CD4-positive, CD25-positive, alpha-beta regulatory T cell (primary cell): ENCODE results near the gene TESMIN. TPM values are rescaled to one million over a fixed set of nuclear protein-coding genes. Genes with fewer than 3 reads are reported as not detected.

Experiments
- ATAC-seq, 2 donors: fragments of 150-1000 bp; cut with Tn5 transposase; one replicate each; pipeline ENCODE4 v1.10.0; 2021; ENCODE audit warnings: low read depth in 2 of 2, moderate number of reproducible peaks in 2 of 2, moderate library complexity in 1 of 2
- DNase-seq, 3 donors: peaks; one replicate each; pipeline versions ENCODE4 v3.0.0 to v3.0.0-alpha.2; 2012 to 2022; ENCODE audit warnings: mixed read lengths in 1 of 3
- H3K27ac ChIP-seq: one replicate; pipeline ENCODE4 v1.7.0; 2013; ENCODE audit warnings: mild to moderate bottlenecking, low read length; ENCODE audit not compliant: insufficient read depth, poor library complexity, severe bottlenecking
- H3K27me3 ChIP-seq: one replicate; pipeline ENCODE4 v1.7.0; 2013; ENCODE audit warnings: low read length; ENCODE audit not compliant: control insufficient read depth, insufficient read depth
- H3K36me3 ChIP-seq: one replicate; pipeline ENCODE4 v1.7.0; 2013; ENCODE audit warnings: mild to moderate bottlenecking, low read length, moderate library complexity; ENCODE audit not compliant: control insufficient read depth, insufficient read depth
- H3K4me1 ChIP-seq: 2 replicates; pipeline ENCODE4 v1.7.0; 2013; ENCODE audit warnings: mild to moderate bottlenecking, low read length; ENCODE audit not compliant: insufficient read depth, control insufficient read depth, poor library complexity, severe bottlenecking
- H3K4me3 ChIP-seq: one replicate; pipeline ENCODE4 v1.7.0; 2013; ENCODE audit warnings: low read depth, mild to moderate bottlenecking, low read length, moderate library complexity
- H3K9me3 ChIP-seq, 2 experiments: 1 replicate in 1 of 2; 2 replicates in 1 of 2; pipeline ENCODE4 v1.7.0; 2013; ENCODE audit warnings: low read length in 2 of 2, mild to moderate bottlenecking in 1 of 2, moderate library complexity in 1 of 2; ENCODE audit not compliant: control insufficient read depth in 2 of 2
- H3K27ac Mint-ChIP-seq, 3 donors: one replicate each; pipeline ENCODE4 v1.8.0; 2020 to 2022; ENCODE audit warnings: mild to moderate bottlenecking in 3 of 3, mixed read lengths in 3 of 3, moderate library complexity in 2 of 3
- H3K27me3 Mint-ChIP-seq: one replicate; pipeline ENCODE4 v1.8.0; 2022; ENCODE audit warnings: mild to moderate bottlenecking, mixed read lengths
- H3K36me3 Mint-ChIP-seq: one replicate; pipeline ENCODE4 v1.8.0; 2020; ENCODE audit warnings: mixed read lengths
- H3K4me1 Mint-ChIP-seq, 4 donors: one replicate each; pipeline ENCODE4 v1.8.0; 2020 to 2022; ENCODE audit warnings: mixed read lengths in 4 of 4, mild to moderate bottlenecking in 1 of 4
- H3K4me3 Mint-ChIP-seq, 4 donors: one replicate each; pipeline ENCODE4 v1.8.0; 2020 to 2022; ENCODE audit warnings: mild to moderate bottlenecking in 4 of 4, mixed read lengths in 4 of 4, moderate library complexity in 3 of 4
- H3K9me3 Mint-ChIP-seq, 7 donors: one replicate each; pipeline ENCODE4 v1.8.0; 2020 to 2022; ENCODE audit warnings: mixed read lengths in 7 of 7, mild to moderate bottlenecking in 3 of 7, moderate library complexity in 2 of 7
- polyA plus RNA-seq, 4 donors: library from polyadenylated mRNA; unstranded; fragments of 300-500 nt; fragmentation: Illumina TruSeq; gene quantifications; one replicate each; pipeline ENCODE4 v1.2.3, GENCODE V29; 2021
- total RNA-seq: library from RNA; stranded (reverse); gene quantifications from one replicate; pipeline ENCODE4 v1.2.3, GENCODE V29; 2022

The TESMIN gene
- total and polyA plus RNA-seq, 5 donors from 2014 or later, result 3.0 to 8.0 (median 5.3) TPM

DNA sequence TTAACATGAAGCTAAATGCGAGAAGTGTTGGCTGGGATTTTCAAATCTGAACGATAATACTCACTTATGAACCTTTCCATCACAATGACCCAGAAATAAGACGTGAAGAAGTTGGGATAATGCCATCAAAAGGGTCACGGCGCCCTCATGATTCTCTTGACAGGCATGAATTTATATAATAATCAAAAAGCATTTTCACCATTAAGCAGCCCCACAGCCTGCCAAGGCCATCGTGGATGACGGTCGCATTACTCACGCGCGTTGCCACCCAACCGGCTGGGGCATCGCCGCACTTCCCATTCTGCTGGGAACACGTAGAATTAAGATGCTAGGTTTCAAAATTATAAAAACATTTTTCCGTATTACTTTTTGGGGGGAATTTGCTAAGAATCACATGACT, 85.9 kb downstream of the TESMIN start:
- H3K4me3 Mint-ChIP-seq, result no peak overlapping the region
- Histone ChIP-seq H3K4me3 (no peak overlapping the region), H3K36me3 (no peaks in the 10 kb centered on the region), H3K4me1 (no peaks in the 10 kb centered on the region), H3K27ac (no peak overlapping the region), H3K27me3 (no peaks in the 10 kb centered on the region), H3K9me3 (no peaks in the 10 kb centered on the region)
- H3K27me3 Mint-ChIP-seq, result no peaks in the 10 kb centered on the region
- H3K9me3 Mint-ChIP-seq, result peaks cover 0 to 2% (median 0%) of the 10 kb centered on the region in 7 donors
- ATAC-seq, result no peak
- no peaks in the 10 kb centered on the region for H3K4me1 Mint-ChIP-seq
- no peaks in the 10 kb centered on the region for H3K36me3 Mint-ChIP-seq
- no peak for DNase-seq
- no peak overlapping the region for H3K27ac Mint-ChIP-seq

DNA sequence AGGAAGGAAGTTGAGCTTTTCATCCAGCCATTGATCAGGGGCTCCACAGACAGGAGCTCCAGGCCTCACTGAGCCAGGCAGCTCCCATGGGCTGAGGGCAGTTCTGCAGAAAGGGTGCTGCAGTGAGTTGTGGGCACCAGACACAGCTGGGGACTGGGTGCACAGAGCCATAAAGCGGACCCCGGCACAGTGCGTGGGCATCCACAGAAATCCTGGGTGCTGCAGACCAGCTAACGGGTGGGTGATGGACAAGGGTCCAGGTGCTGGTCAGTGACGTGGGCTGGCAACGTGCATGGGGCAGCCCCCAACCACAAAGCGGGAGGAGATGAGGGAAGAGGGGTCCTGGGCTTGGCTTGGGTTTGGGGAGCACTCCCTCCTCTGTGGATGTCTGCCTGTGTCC, 86.4 kb downstream of the TESMIN start:
- H3K27ac ChIP-seq, result no peak overlapping the region

DNA sequence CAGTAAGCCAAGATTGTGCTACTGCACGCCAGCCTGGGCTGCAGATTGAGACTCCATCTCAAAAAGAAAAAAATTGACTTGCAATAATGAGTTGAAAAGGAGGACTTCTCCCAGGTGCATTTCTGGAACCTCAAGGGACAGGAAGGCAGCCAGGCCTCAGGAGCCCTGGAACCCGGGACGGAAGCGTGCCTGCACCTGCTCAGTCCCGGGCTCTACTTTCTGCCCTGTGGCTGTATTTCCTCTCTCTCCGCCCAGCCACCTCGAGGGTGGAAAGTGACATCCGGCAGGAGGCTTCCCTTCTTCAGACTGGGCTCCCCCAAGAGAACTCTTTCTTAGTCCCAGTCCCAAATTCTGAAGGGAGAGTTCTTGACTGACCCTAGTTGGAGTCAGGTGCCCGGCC, 87.2 kb downstream of the TESMIN start:
- Histone ChIP-seq H3K36me3 (no peaks in the 10 kb centered on the region), H3K27me3 (no peaks in the 10 kb centered on the region), H3K27ac (no peak overlapping the region), H3K4me3 (no peak overlapping the region), H3K4me1 (no peaks in the 10 kb centered on the region), H3K9me3 (no peaks in the 10 kb centered on the region)
- Mint-ChIP-seq H3K36me3 (no peaks in the 10 kb centered on the region), H3K27ac (no peak overlapping the region), H3K4me1 (no peaks in the 10 kb centered on the region), H3K4me3 (no peak overlapping the region), H3K27me3 (no peaks in the 10 kb centered on the region), H3K9me3 (peaks cover 0 to 2% (median 0%) of the 10 kb centered on the region in 7 donors)
- no peak for ATAC-seq
- no peak for DNase-seq

More for the DNA sequence above, 86.4 kb downstream of the TESMIN start:
- H3K4me1 ChIP-seq, result no peaks in the 10 kb centered on the region
- Mint-ChIP-seq H3K27me3 (no peaks in the 10 kb centered on the region), H3K9me3 (peaks cover 0 to 2% (median 0%) of the 10 kb centered on the region in 7 donors), H3K4me3 (no peak overlapping the region), H3K36me3 (no peaks in the 10 kb centered on the region), H3K27ac (no peak overlapping the region), H3K4me1 (no peaks in the 10 kb centered on the region)
- H3K36me3 ChIP-seq, result no peaks in the 10 kb centered on the region
- no peaks in the 10 kb centered on the region for H3K9me3 ChIP-seq
- no peak overlapping the region for H3K4me3 ChIP-seq
- DNase-seq (no peak), ATAC-seq (no peak)
- H3K27me3 ChIP-seq, result no peaks in the 10 kb centered on the region

DNA sequence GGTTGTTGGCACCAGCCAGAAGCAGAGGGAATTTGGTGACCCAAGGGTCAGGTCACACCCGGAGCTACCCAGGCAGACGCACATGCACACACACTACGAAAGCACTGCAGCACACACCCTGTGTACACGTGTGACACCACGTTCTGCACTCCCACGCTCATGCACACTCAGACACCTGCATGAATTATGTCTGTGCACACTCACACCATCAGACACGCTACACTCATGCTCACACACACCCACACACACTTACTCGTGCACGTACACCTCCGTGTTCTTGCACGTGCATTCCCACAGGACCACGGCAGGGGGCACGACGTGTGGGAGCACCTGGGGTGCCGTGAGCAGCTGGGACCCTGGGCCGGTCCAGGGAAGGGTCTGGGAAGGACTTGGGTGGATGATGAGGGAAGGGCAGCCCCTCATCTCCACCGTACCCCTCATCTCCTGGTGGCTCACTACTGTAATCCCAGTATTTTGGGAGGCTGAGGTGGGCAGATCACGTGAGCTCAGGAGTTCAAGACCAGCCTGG, 87.8 kb downstream of the TESMIN start:
- no peaks in the 10 kb centered on the region for H3K9me3 ChIP-seq
- Mint-ChIP-seq H3K9me3 (peaks cover 0 to 2% (median 0%) of the 10 kb centered on the region in 7 donors), H3K36me3 (no peaks in the 10 kb centered on the region), H3K4me3 (no peak overlapping the region), H3K27ac (no peak overlapping the region), H3K27me3 (no peaks in the 10 kb centered on the region), H3K4me1 (no peaks in the 10 kb centered on the region)
- H3K27me3 ChIP-seq, result no peaks in the 10 kb centered on the region
- H3K36me3 ChIP-seq, result no peaks in the 10 kb centered on the region
- no peaks in the 10 kb centered on the region for H3K4me1 ChIP-seq
- ATAC-seq (no peak), DNase-seq (no peak)
- H3K4me3 ChIP-seq, result no peak overlapping the region
- H3K27ac ChIP-seq, result no peak overlapping the region

DNA sequence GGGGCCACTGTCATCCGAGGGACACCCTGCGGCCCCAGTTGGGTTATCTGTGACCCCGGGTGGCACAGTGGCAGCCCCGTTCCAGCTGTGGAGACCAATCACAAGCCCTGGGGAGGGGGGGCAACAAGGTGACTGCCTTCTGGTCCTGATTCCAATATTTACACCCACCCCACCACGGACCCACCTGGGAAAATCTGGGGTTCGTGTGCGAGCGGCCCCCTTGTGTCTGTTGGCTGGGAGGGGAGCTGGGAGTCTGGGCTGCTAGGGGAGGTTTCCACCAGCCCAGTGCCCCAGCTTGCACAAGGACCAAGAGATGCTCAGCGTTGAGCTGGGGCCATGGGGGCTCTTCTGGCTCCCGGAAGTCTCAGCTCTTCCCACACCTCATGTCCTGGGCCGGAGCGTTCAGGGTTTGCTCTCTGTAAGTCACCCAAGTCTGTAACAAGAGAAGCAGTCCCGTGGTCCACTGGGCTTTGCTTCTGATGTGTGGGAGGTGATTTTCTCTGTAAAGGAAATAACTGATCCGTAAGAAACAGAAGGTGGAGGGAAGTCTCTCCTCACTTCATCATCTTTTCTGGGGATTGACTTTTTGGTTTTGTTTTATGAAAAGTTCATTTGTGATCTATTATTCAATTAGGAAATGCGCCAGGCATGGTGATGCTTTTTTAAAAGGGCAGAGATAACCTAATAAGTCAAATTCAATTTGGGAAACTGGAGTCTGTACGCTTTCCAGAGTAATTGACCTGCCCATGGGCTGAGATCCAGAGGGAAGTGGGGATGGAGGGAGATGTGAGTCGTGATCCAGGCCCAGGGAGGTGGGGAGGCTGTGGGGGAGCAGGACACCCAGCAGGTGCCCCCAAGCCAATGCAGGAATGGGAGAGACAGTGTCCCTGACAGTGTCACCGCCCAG, 89.4 kb downstream of the TESMIN start:
- Histone ChIP-seq H3K27ac (no peak overlapping the region), H3K4me1 (no peaks in the 10 kb centered on the region), H3K4me3 (no peak overlapping the region), H3K36me3 (no peaks in the 10 kb centered on the region), H3K9me3 (no peaks in the 10 kb centered on the region), H3K27me3 (no peaks in the 10 kb centered on the region)
- H3K4me3 Mint-ChIP-seq, result no peak overlapping the region
- no peak for ATAC-seq
- no peaks in the 10 kb centered on the region for H3K36me3 Mint-ChIP-seq
- no peaks in the 10 kb centered on the region for H3K27me3 Mint-ChIP-seq
- H3K4me1 Mint-ChIP-seq, result no peaks in the 10 kb centered on the region
- H3K9me3 Mint-ChIP-seq, result peaks cover 0 to 2% (median 0%) of the 10 kb centered on the region in 7 donors
- peak overlapping the region in 1 of 3 donors; percentile 81 for H3K27ac Mint-ChIP-seq
- no peak for DNase-seq

DNA sequence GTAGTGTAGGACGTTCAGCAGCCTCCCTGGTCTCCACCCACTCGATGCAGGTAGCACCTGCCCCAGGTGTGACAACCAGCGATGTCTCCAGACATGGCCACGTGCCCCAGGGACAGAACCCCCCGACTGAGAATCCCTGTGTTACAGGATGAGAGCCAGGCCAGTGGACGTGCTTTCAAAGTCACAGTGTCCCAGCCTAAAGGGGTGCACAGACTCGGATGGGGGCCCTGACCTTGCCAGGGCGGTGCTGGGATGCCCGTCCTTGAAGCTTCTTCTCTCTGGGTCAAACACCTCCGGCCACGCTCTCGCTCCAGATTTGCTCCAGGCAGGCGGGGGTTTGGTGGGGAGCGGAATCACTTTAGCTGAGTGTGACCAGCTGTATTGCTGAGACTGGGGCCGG, 90.3 kb downstream of the TESMIN start:
- no peaks in the 10 kb centered on the region for H3K36me3 Mint-ChIP-seq
- H3K36me3 ChIP-seq, result no peaks in the 10 kb centered on the region
- H3K9me3 Mint-ChIP-seq, result peaks cover 0 to 2% (median 0%) of the 10 kb centered on the region in 7 donors
- H3K4me1 Mint-ChIP-seq, result no peaks in the 10 kb centered on the region
- no peak overlapping the region for H3K27ac ChIP-seq
- no peak for DNase-seq
- H3K4me3 Mint-ChIP-seq, result no peak overlapping the region
- no peak overlapping the region for H3K4me3 ChIP-seq
- H3K9me3 ChIP-seq, result no peaks in the 10 kb centered on the region
- H3K4me1 ChIP-seq, result no peaks in the 10 kb centered on the region
- no peak for ATAC-seq
- H3K27ac Mint-ChIP-seq, result no peak overlapping the region
- no peaks in the 10 kb centered on the region for H3K27me3 Mint-ChIP-seq
- no peaks in the 10 kb centered on the region for H3K27me3 ChIP-seq

DNA sequence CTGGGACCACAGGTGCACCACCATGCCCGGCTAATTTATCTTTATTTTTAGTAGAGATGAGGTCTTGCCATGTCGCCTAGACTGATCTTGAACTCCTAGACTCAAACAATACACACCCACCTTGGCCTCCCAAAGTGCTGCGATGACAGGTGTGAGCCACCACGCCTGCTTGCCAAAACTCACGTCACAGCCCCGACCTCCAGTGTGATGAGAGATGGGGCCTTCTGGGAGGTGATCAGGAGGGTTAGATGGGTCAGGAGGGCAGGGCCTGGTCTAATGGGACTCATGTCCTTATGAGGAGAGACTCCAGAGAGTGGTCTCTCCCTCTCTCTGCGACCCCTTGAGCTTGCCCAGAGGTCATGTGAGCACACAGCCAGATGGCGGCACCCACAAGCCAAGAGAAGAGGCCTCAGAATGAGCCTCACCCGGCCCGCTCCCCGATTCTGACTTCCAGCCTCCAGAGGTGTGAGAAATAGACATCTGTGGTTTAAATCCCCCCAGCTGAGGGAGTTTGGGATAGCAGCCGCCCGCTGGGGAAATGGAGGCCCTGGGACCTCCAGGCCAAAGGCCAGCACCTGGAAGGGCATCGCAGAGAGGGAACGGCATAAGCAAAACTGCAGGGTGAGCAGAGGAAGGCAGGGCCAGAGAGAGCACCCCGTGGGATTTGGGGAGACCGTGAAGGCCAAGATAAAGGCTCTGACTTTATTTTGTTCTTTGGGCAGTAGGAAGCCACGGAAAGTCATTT, 91.1 kb downstream of the TESMIN start:
- no peak overlapping the region for H3K27ac ChIP-seq
- DNase-seq (no peak), ATAC-seq (no peak)
- H3K4me3 Mint-ChIP-seq, result no peak overlapping the region
- H3K4me1 ChIP-seq, result no peaks in the 10 kb centered on the region
- no peak overlapping the region for H3K27ac Mint-ChIP-seq
- no peaks in the 10 kb centered on the region for H3K4me1 Mint-ChIP-seq
- H3K27me3 Mint-ChIP-seq, result no peaks in the 10 kb centered on the region
- H3K36me3 ChIP-seq, result no peaks in the 10 kb centered on the region
- no peaks in the 10 kb centered on the region for H3K9me3 ChIP-seq
- peaks cover 0 to 4% (median 0%) of the 10 kb centered on the region in 7 donors for H3K9me3 Mint-ChIP-seq
- H3K27me3 ChIP-seq, result no peaks in the 10 kb centered on the region
- H3K36me3 Mint-ChIP-seq, result no peaks in the 10 kb centered on the region
- no peak overlapping the region for H3K4me3 ChIP-seq
